NCI-H748 (cell line): ENCODE measurements around the gene MAPK8IP1.
"Not testable (repeated sequence)": the region's sequence is repeated elsewhere in the genome, so short reads cannot be mapped to it uniquely, and the experiment has no call there.

ENCODE experiments used
- DNase-seq: peaks from one replicate; lab custom pipeline; 2025; ENCODE audit not compliant: unreplicated experiment; lab: John Stamatoyannopoulos, UW

The MAPK8IP1 gene

DNA sequence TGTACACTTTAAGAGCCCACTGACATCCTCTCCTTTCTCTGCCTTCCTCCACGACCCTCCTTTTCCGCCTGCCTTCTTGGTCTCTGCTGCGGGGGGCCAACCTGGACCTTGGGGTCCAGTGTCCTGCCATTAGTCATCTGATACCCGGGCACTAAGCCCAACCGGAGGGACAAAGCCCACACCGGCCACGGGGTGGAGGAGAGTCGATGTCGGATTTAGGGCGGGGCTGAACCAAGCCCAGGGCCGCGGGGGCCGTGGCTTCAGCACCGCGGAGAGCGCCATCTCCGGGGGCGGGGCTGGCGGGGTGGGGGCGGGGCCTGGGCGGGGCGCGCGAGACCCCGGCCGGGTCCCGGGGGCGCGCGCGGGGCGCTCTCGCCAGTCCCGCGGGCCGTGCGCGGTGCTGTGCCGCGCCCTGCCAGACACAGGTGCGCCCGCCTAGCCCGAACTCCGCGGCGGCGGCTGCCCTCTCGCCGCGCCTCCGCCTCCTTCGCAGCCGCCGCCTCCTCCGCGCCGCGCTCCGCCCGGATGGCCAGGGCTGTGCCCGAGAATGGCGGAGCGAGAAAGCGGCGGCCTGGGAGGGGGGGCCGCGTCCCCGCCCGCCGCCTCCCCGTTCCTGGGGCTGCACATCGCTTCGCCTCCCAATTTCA, at the start of gene MAPK8IP1:
TSS of gene MAPK8IP1 (plus strand) at position 378 of the 647 bp plus-strand sequence. CDS start at position 548, 170 bp downstream.
- DNase-seq = peak; percentile 88

DNA sequence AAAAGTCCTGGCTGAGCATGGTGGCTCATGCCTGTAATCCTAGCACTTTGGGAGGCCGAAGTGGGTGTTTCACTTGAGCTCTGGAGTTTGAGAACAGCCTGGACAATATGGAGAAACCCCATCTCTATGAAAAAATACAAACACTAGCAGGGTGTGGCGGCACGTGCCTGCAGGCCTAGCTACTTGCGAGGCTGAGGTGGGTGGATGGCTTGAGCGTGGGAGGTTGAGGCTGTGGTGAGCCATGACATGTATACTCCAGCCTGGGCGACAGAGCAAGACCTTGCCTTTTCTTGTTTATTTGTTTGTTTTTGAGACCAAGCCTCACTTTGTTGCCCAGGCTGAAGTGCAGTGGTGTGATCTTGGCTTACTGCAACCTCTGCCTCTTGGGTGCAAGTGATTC, 46.2 kb upstream of the MAPK8IP1 start:
- no peak for DNase-seq

DNA sequence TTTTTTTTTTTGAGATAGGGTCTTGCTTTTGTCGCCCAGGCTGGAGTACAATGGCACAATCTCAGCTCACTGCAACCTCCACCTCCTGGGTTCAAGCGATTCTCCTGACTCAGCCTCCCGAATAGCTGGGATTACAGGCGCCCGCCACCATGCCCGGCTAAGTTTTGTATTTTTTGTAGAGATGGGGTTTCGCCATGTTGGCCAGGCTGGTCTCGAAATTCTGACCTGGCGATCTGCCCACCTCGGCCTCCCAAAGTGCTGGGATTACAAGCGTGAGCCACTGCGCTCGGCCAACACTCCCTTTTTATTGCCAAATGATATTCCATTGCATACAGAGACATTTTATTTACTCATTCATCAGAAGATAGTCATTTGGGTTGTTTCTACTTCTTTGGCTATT, 45.2 kb upstream of the MAPK8IP1 start:
- DNase-seq = not testable (repeated sequence)

DNA sequence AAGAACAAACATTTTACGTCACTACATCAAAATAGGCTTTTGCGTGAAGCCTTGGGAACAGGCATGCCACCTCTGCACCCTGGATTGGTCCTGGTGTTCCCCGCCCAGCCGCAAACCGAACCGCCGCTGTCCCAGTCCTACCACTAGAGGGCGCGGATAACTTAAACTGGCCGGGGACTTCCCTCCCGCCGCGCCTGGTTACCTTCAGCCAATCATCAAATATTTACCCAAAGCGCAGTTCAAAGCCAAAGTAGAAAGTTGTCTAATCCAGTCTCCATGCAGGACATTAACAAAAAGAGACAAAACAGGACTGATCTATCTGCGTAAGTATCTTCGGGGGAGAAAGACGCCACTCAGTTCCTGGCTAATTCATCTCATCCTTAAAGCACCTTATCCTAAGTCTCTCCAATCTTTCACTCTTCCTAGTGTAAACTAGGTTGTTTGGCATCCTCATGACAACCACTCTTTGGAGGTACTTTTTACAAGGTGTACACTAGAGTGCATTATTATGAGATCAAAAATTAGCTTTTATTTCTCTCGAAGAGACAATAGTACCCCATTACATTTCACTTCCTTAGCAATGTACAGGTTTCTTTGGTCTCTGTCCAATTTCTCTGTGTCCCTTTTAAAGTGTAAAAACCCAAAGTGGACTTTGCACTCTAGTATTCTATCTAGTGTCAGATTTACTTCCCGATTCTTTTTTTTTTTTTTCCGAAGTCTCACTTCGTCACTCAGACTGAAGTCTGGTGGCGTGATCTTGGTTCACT, 42.1 kb upstream of the MAPK8IP1 start:
- DNase-seq = peak; percentile 86

DNA sequence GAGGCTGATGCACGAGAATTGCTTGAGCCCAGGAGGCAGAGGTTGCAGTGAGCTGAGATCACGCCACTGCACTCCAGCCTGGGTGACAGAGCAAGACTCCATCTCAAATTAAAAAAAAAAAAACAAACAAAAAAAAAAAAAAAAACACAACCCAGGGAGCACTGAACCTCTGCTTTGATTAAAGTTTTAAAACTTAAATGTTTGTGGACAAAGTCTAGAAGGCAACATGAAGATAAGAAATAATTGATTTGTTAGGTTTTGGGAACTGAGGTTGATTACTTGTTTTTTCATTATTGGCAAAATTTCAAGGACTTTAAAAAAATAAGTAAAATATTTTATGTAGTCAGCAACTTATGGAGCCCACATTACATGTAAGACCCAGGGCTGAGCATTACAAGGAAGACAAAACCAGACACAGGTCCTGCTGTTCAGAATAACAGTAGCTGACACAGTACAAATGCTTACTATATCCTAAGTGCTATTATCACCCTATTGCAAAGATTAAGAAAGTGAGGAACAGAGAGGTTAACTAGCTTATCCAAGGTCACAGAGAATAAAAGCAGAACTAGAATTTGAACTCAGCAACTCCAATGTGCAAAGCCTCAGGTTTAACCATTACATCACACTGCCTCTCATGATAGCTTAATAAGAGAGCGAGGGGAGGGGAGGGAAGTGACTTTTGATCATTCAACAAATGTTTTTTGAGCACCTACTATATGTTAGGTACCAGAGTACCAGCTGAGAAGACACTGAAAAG, 40.5 kb upstream of the MAPK8IP1 start:
- no peak for DNase-seq

DNA sequence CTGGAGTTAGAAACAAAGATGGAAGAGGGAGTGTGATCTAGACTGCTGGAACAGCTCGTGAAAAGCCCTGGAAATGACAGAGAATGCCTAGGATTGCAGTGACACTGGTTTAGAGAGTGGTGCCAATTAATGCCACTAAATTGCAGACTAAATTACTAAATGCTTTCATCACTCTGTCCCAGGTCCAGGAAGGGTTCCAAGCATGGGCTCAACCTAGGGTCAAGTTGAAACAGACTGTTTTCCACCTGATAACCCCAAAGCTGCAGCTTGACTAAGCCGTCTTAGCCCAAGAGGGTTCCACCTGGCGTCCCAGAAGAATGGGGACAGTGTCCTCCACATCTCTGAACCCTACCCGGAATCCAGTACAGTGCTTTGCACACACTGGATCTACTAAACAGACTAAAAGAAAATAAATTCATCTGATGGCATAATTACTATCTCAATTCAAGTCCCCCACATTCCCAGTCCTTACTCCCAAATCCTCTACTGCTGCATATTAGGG, 39.2 kb upstream of the MAPK8IP1 start:
- DNase-seq = no peak

DNA sequence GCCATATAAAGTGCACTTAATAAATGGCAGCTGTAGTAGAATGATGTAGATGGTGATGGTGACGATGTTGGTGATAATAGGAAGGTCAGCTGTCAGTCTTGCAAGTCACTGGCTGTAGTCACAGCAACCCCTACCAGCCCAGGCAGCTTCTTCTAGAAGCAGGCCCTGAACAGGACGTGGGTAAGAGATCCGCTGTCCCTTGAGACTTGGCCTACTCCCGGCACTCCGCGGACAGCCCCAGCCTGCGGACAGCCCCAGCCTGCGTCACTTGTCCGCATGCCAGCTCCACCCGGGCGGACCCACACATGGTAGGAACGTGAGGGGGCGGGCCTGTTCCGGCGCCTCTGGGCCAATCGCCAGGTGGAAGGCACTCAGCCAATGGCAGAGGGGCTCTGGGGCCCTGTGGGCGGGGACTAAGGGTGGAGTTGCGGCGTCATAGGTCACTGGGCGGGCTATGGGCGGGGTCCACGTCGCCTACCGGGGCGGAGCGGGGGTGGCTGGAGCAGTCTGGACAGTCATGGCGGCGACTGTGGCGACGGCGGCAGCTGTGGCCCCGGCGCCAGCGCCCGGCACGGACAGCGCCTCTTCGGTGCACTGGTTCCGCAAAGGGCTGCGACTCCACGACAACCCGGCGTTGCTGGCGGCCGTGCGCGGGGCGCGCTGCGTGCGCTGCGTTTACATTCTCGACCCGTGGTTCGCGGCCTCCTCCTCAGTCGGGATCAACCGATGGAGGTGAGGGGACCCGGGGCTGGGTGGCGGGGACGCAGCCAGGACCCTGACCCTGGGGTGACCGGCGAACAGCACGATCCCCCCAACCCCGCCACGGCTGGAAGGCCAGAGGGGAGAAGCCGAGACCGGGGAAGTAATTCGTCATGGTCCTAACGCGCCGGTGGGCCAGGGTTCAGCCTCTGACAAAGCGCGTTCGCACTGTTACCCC, 38.2 kb upstream of the MAPK8IP1 start, which contains the start of gene CRY2:
TSS of gene CRY2 (plus strand) at position 502 of the 937 bp plus-strand sequence. CDS start at position 518, 16 bp downstream.
- peak; percentile 97 for DNase-seq

DNA sequence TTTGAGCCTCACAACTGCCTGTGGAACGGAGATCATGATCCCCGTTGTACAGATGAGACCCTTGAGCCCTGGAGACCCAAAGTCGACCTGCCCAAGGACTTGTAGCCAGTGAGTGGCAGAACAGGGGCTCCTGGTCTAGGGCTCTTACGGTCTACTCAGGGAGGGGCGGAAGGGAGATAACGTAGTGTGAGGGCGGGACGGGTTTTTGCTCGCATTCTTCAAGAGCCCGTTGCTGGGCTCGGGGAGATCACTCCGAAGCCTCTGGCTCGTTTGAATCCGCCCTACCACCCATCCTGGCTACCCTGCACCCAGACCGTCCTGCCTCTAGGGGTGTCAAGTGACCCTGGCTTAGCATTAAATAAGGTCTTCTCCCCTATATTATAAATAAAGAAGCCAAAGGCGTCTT, 37.5 kb upstream of the MAPK8IP1 start:
- DNase-seq = peak; percentile 60

DNA sequence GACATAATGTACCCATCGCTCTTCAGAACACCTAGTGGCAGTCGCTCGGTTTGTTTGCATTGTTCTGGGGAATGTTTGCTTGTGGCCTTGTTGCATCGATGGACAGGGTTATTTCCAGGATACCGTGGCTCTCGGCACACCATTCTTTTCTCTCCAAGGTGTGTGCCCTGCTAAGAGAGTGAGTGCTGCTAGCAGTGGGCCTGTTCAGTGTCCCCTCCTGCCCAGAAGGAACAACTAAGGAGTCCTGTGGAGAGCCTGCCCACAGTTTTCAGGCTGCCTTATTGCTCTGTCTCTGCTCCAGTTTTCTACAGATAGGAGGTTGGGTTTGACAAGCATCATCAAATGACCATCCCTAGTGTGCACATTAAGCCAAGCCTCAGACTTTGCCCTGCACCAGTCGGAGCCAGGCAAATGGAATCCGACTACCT, 36.8 kb upstream of the MAPK8IP1 start:
- DNase-seq = peak; percentile 32

DNA sequence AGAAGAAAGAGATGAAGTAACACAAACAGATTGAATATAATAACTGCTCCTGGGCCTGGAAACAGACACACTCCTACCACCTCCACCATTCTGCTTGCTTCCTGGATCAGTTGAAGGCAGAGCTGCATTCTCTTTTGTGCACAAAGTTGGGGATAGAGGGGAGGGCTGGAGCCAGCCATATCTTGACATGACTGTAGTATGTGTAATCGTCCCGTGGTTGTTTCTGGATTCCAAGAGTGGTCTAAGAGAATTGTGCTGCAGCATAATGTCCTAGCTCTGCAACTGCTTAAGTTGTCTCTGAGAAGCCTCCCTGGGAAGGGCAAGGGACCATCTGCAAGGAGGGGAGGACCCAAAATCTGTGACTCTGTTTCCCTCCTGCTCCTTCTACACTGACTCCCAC, 35.0 kb upstream of the MAPK8IP1 start:
- no peak for DNase-seq

DNA sequence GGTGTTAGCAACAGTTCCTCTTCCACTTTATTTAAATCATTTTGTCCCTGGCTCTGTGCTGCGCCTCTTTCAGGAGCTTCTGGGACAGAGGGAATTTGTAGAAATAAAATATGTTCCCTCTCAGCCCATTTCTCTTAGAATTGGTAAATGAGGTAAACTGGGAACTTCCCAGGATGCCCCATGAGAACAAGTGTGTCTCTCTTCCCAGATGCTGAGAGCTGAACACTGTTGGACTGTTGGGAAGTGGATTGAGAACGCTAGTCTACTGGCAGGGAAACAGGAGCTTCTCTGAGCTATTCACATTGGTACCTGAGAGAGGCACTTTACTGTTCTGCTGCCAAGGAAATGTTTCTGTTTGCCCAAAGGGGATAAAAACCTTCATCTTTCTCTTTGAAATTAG, 34.2 kb upstream of the MAPK8IP1 start:
- no peak for DNase-seq

DNA sequence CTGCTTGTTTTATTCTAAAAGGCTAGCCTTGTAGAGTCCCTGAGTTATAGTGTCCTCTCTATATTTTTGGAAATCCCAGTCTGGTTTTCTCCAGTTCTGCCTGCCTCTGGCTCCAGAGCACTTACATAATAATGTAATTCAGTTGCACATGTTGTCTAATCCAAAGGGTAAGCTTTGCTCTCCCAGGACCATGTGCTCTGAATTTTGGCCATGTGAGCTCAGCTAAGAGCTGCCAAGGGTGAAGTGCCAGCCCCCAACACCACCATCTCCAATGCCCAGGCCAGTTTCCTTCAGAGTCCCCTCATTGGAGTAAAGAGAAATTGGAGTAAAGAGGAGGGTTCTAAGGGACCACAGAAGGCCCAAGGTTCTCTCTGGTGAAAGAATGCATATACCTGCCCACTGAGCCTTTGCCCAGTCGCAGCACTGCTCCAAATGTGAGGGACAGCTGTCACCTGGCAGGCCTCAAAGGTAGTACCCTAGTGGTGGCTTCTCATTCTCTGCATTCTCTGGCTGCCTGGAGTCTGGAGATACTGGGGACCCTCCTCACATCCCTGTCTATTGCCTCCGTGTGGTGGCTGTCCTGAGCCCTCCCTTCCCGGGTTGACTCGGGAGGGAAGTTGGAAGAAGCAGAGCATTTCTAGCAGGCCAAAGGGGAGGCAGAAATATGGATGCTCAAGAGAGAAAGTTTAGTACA, 33.3 kb upstream of the MAPK8IP1 start:
- no peak for DNase-seq

DNA sequence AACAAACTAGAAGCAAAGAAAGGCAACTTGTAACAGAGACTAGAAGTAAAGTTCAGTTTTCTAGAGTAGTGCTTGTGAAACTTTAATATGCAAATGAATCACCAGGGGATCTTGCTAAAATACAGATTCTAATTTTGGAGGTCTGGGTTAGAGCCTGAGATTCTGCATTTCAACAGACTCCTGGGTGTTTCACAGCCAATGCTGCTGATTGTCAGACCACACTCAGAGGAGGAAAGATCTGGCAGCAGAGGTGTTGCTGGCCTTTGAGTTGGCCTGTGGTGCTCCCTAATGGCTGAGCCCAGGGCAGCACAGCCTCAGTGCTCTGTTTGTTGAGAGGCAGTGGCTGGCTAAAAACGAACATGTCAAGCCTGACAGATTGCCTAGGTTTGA, 32.7 kb upstream of the MAPK8IP1 start:
- DNase-seq = no peak

DNA sequence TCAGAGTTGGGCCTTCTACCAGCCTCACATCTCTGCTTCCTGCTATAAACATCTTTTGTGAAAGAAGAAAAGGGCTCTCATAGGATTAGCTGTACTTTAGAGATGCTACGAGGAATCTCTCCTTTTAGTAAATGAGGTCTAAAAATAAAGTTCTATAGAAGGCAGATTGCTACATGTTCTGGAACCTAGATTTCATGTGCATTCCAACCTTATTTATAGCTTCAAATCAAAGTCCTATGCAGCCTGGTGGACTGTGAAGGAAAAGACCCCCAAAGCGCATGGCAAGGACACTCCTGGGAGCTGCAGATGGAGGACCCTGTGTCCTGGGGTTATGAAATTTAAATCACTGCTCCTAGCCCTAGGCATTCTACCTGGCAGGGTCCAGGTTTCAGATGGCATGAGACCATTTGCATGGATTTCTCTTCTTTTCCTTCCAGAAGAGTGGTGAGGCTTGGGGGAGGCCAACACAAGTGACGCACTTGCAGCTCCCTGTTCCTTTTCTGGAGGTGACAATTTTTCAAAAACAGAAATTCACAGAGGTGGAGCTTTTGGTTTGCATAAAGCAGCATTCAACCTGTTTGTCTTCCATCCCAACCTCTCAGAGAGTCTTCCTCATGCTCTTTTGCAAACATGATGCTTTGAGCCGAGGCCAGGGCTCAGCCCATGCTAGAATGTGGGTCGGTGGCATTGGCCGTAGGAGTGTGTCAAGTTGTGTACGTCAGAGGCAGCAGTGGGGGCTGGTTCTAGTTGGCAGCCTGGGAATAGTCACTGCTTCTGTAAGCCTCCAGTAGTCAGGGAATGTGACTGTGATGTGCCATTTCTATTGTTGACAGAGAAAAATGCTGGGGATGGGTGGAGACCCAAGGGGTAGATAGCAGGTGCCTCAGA, 31.9 kb upstream of the MAPK8IP1 start:
- no peak for DNase-seq

DNA sequence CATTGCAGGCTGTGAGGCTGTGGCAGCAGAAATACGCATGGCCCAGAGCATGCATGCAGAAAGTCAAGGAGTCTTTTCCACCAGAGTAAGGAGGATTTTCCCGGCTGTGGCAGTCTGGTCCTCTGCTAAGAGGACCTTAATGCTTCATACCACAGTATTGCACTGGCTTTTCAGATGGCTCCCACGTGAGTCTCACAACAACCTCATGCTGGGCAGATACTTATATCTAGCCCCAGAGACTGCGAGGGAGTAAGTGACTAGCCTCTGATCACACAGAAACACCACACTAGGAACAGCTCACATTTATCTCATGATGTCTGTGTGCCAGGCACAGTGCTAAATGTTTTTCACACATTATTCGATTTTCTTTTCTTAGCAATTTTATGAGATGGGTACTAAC, 30.1 kb upstream of the MAPK8IP1 start:
- no peak for DNase-seq

DNA sequence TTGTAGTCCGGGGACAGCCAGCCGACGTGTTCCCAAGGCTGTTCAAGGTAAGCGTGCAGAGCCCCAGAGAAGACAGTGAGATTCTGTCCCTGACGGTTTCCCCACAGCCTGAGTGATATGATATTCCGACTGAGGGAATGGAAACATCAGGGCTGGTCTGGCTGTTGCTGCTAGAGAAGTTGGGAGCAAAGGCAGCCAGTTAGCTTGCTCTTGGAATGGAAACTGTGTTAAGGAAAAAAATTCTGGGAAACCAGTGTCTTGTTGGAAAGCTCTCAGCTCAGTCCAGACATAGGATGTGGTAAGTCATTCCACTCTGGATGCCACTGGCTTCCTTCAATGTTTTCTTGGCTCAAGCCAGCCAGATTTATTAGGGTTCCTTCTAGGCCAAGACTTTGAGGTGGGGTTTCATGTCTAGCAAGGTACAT, 29.4 kb upstream of the MAPK8IP1 start:
- no peak for DNase-seq

DNA sequence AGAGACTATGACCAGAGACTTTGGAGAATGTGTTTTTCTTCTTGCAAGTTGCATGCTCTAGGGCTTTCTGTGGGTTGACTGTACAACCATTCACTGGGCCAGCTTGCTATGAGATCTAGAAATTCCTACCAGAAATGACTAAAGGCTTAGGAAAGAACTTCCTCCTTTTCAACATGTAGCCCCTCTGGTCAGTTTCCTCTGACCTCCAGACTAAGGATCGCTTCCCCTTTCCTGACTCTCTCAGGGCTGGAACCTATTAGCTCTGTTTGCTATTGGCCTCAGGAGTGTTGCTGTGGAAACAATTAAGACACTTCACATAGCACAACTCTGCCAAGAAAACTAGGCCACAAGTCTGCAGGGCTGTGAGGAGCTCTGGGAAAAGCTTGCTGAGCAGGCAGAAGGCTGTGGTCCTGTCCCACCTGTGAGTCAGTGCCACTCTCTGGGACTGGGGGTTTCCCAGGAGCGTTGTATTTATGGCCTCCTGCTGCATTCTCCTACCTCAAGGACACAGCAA, 27.4 kb upstream of the MAPK8IP1 start:
- no peak for DNase-seq

DNA sequence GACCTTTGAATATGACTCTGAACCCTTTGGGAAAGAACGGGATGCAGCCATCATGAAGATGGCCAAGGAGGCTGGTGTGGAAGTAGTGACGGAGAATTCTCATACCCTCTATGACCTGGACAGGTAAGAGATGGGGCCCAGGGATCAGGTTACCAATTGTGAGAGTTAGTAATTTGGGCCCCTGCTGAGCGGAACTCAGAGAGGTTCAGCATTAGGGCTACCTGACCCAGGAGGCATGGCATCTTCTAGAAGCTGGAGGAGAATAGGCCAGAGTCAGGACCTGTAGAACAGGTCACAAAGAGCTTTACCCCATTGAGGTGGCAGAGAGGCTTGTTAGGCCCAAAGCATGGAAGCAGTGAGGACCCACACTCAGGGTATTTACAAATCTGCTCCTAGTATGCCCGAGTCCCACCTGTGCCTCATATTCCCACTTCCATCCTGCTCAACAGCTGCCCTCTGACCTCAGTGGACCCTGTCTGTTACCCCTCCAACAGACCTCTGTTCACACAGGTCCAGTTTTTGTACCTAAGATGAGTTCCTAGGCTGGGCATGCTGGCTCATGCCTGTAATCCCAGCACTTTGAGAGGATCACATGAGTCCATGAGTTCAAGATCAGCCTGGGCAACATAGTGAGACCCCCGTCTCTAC, 26.6 kb upstream of the MAPK8IP1 start:
- DNase-seq = no peak
